Activated naive CD8-positive, alpha-beta T cell treated with anti-CD3 and anti-CD28 coated beads, Interleukin-2, amount 50 U/mL, for 16 hours (primary cell): ENCODE measurements around the gene LRRC4B.
A peak's percentile ranks its signal among the peaks of the same experiment; 100 is the strongest.

Experiments
- DNase-seq: peaks from one replicate; pipeline ENCODE4 v3.0.0-alpha.2; 2020; ENCODE audit warnings: low read depth, low spot score

LRRC4B gene

DNA sequence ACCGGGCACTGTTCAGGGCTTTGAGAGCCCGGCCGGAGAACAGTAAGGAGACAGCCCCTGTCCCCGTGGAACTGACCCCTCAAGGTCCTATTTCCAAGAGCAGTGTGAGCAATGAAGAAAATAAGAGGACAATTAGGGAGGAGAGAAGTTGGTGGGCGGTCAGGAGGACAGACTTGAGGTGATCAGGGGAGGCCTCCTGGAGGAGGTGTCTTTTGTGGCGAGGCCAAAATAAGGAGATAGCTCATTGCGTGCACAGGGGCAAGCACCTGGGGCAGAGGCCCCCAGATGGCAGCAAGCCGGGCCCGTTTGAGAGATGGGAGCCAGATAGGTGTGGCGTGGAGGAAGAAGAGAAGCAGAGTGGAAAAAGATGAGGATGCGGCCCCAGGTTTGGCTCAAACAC is 2.8 kb upstream of the LRRC4B start:
- DNase-seq, result no peak

- DNase-seq, result no peak
Observed at GRCh38 chr19:50569938-50570540, 1.8 kb upstream of the LRRC4B start.

- DNase-seq, result no peak
Observed at GRCh38 chr19:50568728-50569698, 778 bp upstream of the LRRC4B start.

DNA sequence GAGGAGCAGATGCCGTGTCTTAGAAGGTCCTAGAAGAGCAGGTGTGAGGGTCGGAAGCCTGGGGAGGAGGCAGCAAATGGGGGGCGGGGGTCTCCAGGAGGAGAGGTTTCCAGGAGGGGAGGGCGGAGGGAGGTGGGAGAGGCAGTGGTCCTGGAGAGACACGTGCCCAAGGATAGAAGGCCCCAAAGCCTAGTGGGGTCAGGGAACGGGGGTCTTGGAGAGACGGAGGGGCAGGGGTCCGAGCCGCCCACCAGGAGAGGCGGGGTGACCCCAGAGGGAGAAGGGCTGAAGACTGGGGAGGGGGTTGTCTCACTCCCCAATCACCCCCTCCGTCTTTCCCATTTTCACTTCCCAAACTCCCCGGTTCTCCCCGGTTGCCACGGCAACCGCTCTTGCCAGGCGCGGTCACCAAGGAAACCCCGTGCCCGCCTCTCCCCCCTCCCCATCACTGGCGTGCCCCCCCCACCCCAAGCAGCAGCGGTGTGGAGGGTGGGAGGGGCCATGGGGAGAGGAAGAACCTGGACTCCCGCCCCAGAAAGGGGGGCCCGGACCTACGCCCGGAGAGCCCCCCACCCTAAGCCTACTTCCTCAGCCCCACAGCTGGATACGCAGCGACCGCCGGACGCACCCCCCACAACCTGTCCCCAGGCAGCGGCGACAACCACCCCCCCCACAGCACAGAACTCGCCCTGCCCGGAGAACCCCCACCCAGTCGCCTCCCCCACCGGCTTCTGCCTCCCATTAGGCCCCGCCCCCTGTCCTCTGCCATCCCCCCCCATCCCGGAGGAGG is 988 bp downstream of the LRRC4B start:
- DNase-seq, result no peak

- DNase-seq, result no peak
Observed at GRCh38 chr19:50565984-50566903, 2.0 kb downstream of the LRRC4B start.

- DNase-seq, result no peak
Observed at GRCh38 chr19:50564229-50565105, 3.8 kb downstream of the LRRC4B start.

- no peak for DNase-seq
Observed at GRCh38 chr19:50563597-50563996, 4.6 kb downstream of the LRRC4B start.

GRCh38 chr19:50562996-50563395 is 5.2 kb downstream of the LRRC4B start:
- DNase-seq, result no peak

DNA sequence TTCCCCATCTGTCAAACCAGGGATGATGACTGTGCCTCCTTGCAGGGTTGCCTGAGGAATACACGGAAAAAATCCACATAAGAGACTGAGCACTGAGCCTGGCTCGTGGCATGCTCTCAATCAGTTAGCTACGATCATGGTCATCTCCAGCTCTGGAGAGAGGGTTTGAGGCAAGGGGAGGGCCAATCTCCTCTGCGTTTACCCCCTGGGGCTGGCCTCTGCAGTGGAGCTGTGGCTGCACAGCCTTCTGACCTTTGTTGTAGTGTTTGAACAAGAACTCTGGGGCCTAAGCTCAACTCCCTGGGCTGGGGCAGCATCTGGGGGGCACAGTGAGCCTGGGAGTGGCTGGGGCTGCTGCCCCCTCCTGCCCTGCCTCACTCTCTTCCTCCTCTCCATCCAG is 5.9 kb downstream of the LRRC4B start:
- no peak for DNase-seq

DNA sequence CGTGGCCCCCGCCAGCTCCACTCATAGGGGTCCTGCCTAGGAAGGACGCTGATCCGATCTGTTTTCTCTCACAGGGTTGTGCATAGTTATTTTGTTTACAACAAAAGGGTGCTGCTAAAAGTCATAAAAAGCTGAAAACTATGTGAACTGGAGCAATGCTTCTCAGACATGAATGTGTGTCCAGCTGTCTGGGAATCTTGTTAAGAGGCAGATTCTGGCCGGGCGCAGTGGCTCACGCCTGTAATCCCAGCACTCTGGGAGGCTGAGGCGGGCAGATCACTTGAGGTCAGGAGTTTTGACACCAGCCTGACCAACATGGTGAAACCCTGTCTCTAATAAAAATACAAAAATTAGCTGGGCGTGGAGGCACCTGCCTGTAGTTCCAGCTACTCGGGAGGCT is 8.6 kb downstream of the LRRC4B start:
- no peak for DNase-seq

DNA sequence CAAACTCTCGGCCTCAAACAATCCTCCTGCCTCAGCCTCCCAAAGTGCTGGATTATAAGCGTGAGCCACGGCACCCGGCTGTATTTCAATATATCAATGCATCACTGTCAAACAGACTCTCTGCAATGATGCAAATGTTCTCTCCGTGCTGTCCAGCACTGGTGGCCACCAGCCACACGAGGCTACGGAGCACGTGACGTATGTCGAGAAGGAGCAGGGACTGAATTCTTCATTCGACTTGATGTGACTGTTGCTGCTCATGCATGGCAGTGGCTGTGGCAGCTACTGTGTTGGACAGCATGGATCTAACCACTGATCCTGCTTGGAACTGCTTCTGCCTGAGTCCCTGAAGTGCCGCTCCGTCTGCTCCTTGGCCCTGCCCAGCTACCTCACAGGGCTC is 9.8 kb downstream of the LRRC4B start:
- DNase-seq, result no peak

DNA sequence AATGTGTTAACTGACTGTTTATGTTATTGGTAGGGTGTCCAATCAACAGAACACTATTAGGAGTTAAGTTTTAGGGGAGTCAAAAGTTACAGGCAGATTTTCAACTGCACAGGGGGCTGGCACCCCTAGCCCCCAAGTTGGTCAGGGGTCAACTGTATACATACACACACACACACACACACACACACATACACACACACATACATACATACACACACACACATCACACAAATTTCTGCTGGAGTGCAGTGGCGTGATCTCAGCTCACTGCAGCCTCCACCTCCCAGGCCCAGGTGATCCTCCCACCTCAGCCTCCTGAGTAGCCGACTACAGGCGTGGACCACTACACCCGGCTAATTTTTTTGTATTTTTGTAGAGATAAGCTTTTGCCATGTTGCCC is 10.2 kb downstream of the LRRC4B start:
- DNase-seq, result no peak

GRCh38 chr19:50557009-50557613 is 11.1 kb downstream of the LRRC4B start:
- DNase-seq, result no peak

- DNase-seq, result peak; percentile 54
Observed at GRCh38 chr19:50556282-50557008, 11.8 kb downstream of the LRRC4B start.

- no peak for DNase-seq
Observed at GRCh38 chr19:50555450-50556281, 12.6 kb downstream of the LRRC4B start.

- DNase-seq, result no peak
Observed at GRCh38 chr19:50555033-50555432, 13.2 kb downstream of the LRRC4B start.

DNA sequence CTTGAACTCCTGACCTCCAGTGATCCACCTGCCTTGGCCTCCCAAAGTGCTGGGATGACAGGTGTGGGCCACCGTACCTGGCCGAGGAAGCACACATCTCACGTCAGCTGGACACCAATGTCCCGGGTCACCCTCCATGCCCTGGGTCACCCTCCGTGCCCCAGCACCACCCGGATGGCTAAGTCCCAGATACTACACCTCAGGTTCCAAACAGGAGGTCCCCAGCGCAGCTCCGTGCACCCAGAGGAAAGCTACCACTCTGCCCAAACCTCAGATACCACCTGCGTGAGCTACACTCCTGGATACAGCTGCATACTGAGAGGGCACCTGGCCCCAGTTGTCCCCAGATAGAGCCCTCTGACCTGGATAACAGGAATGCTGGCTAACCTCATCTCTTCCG is 14.0 kb downstream of the LRRC4B start:
- no peak for DNase-seq

DNA sequence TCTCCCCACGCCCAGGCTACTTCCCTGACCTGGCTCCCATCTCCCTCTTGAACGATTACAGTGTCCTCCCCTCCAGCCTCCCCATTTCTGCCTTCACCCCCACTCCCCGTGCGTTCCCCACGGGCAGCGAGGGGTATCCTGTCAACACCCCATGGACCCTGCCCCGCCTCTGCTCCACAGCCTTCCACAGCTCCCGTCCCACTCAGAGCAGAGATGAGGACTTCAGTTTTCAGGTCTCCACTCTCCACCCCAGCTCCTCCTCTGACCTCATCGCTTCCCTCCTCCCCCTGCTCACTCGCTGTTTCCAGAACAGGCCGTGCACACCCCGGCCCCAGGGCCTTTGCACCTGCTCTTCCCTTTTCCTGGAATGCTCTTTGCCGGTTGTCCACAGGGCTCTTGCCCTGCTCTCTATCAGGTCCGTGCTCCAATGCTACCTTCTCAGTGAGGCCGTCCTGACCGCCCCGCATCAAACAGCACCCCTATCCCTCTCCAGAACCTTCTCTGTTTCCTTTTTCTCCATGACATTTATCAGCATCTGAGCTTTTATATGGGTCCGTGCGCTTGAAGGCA is 15.0 kb downstream of the LRRC4B start:
- DNase-seq, result no peak
